ENCODE measurements around the gene CSNK1A1.
A peak's percentile ranks its signal among the peaks of the same experiment; 100 is the strongest.
"Not testable (repeated sequence)": the region's sequence is repeated elsewhere in the genome, so short reads cannot be mapped to it uniquely, and the experiment has no call there.

The CSNK1A1 gene

GRCh38 chr5:149575131-149575530 lies 23.9 kb upstream of the CSNK1A1 start:
- no peak overlapping the region for H3K4me3 ChIP-seq (ENCODE audit: control insufficient read depth, low read depth, low read length)
- TF ChIP-seq CTCF (conservative IDR thresholded peaks at IDR 0.05; ENCODE audit: control insufficient read depth, insufficient read depth, low read depth, low read length): no peak
- DNase-seq (ENCODE audit: low read depth): no peak

GRCh38 chr5:149572576-149573231 lies 21.5 kb upstream of the CSNK1A1 start:
- DNase-seq (ENCODE audit: low read depth): no peak
- no peak overlapping the region for H3K4me3 ChIP-seq (ENCODE audit: control insufficient read depth, low read depth, low read length)
- no peak for TF ChIP-seq CTCF (conservative IDR thresholded peaks at IDR 0.05; ENCODE audit: control insufficient read depth, insufficient read depth, low read depth, low read length)

- DNase-seq (ENCODE audit: low read depth): no peak
- H3K4me3 ChIP-seq (ENCODE audit: control insufficient read depth, low read depth, low read length): no peak overlapping the region
- TF ChIP-seq CTCF (conservative IDR thresholded peaks at IDR 0.05; ENCODE audit: control insufficient read depth, insufficient read depth, low read depth, low read length): no peak
Observed at GRCh38 chr5:149572170-149572569, 20.9 kb upstream of the CSNK1A1 start.

- no peak for DNase-seq (ENCODE audit: low read depth)
- TF ChIP-seq CTCF (conservative IDR thresholded peaks at IDR 0.05; ENCODE audit: control insufficient read depth, insufficient read depth, low read depth, low read length): no peak
Observed at GRCh38 chr5:149567226-149567625, 16.0 kb upstream of the CSNK1A1 start.

GRCh38 chr5:149564542-149565140 lies 13.4 kb upstream of the CSNK1A1 start:
- not testable (repeated sequence) for H3K4me3 ChIP-seq (ENCODE audit: control insufficient read depth, low read depth, low read length)
- peak; percentile 57 for TF ChIP-seq CTCF (conservative IDR thresholded peaks at IDR 0.05; ENCODE audit: control insufficient read depth, insufficient read depth, low read depth, low read length)
- peak; percentile 87 for DNase-seq (ENCODE audit: low read depth)

More at GRCh38 chr5:149567226-149567625, 16.0 kb upstream of the CSNK1A1 start:
- no peak overlapping the region for H3K4me3 ChIP-seq (ENCODE audit: control insufficient read depth, low read depth, low read length)

- H3K4me3 ChIP-seq (ENCODE audit: control insufficient read depth, low read depth, low read length): no peak overlapping the region
- peak; percentile 60 for DNase-seq (ENCODE audit: low read depth)
- no peak for TF ChIP-seq CTCF (conservative IDR thresholded peaks at IDR 0.05; ENCODE audit: control insufficient read depth, insufficient read depth, low read depth, low read length)
Observed at GRCh38 chr5:149563466-149563865, 12.2 kb upstream of the CSNK1A1 start.

All from fibroblast of mammary gland (primary cell).